NOMO-1 (cell line): ENCODE measurements around the gene ADIPOR1.

Experiments used
- DNase-seq, 2 experiments: peaks; one replicate each; lab custom pipeline; 2025; ENCODE audit not compliant: unreplicated experiment in 2 of 2; lab: John Stamatoyannopoulos, UW

Gene ADIPOR1

GRCh38 chr1:202957733-202958543, at the start of gene ADIPOR1:
TSS of gene ADIPOR1 (minus strand) at chr1:202958312. CDS start at chr1:202951070, 7,242 bp downstream.
- DNase-seq = peak; percentile 79 to 89

- peak; percentile 93 to 95 for DNase-seq
Observed at GRCh38 chr1:203006948-203007871, 49.1 kb upstream of the ADIPOR1 start, which contains the start of gene TMEM183A. TSS of gene TMEM183A (plus strand) at chr1:203007374. CDS start at chr1:203007466, 92 bp downstream.

- peak; percentile 13 to 26 for DNase-seq
Observed at GRCh38 chr1:203005395-203006142, 47.5 kb upstream of the ADIPOR1 start.

GRCh38 chr1:203002951-203003350, 44.8 kb upstream of the ADIPOR1 start:
- DNase-seq = no peak

- DNase-seq = no peak
Observed at GRCh38 chr1:203001986-203002385, 43.9 kb upstream of the ADIPOR1 start.

GRCh38 chr1:203000217-203000944, 42.3 kb upstream of the ADIPOR1 start:
- DNase-seq = no peak

- peak; percentile 51 to 64 for DNase-seq
Observed at GRCh38 chr1:202998836-202999750, 41.0 kb upstream of the ADIPOR1 start.

- DNase-seq = no peak
Observed at GRCh38 chr1:202994756-202995155, 36.6 kb upstream of the ADIPOR1 start.

- DNase-seq = no peak
Observed at GRCh38 chr1:202991112-202991511, 33.0 kb upstream of the ADIPOR1 start.

GRCh38 chr1:202989879-202990278, 31.8 kb upstream of the ADIPOR1 start:
- DNase-seq = no peak

GRCh38 chr1:202987922-202988583, 29.9 kb upstream of the ADIPOR1 start:
- peak; percentile 19 to 53 for DNase-seq

- no peak for DNase-seq
Observed at GRCh38 chr1:202987255-202987654, 29.1 kb upstream of the ADIPOR1 start.

- DNase-seq = peak in 1 of 2 experiments; percentile 16
Observed at GRCh38 chr1:202986120-202986519, 28.0 kb upstream of the ADIPOR1 start.

- peak; percentile 35 to 59 for DNase-seq
Observed at GRCh38 chr1:202982715-202983430, 24.8 kb upstream of the ADIPOR1 start.

GRCh38 chr1:202981939-202982338, 23.8 kb upstream of the ADIPOR1 start:
- no peak for DNase-seq

GRCh38 chr1:202979459-202979858, 21.3 kb upstream of the ADIPOR1 start:
- DNase-seq = no peak

- DNase-seq = peak; percentile 62 to 82
Observed at GRCh38 chr1:202976633-202977032, 18.5 kb upstream of the ADIPOR1 start.

- no peak for DNase-seq
Observed at GRCh38 chr1:202974856-202975255, 16.7 kb upstream of the ADIPOR1 start.
